Measurements from ENCODE around the gene SPOCK2.

SPOCK2 gene

GRCh38 chr10:72026278-72027111, 61.9 kb downstream of the SPOCK2 start:
- no peak for DNase-seq

- DNase-seq = no peak
Measured at GRCh38 chr10:72025832-72026231, 62.5 kb downstream of the SPOCK2 start.

DNA sequence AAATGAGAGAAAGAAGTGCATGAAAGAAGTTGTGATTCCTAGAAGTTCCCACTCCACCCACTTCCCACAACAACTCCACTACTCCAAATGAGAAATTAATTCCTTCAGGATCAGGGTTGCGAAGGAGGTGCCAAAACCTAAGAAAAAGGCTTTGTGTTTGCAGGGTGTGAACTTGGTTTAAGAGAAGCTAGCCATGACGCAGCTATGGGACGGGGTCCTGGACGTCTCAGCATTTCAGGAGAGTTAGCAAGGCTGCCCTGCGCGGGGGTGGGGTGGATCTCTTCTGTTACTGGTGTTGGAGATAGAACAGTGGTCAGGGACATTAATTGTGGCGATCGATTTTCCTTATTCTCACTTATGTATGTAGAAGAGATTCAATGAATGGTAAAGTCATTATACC, 63.0 kb downstream of the SPOCK2 start:
- no peak for DNase-seq

DNA sequence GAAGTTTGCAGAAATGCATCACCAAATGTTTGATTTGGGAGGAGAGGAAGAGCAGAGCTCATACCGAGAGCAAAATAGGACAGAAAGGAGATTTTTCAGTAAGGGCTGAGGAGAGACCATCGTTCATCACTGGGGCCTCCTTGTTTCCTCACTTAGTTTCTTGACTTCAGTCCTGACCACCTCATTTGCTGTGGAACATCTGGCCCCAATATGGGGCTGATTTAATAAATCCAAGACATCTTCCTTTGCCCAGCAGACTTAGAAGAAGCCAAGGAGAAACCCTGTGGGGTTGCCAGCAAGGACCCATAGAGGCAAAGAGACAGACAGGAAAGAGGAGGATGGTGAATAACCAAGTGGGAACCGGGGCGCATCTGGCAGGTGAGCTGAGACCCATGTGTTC, 63.8 kb downstream of the SPOCK2 start:
- DNase-seq = no peak

- DNase-seq = no peak
Measured at GRCh38 chr10:72022228-72022627, 66.1 kb downstream of the SPOCK2 start.

- DNase-seq = no peak
Measured at GRCh38 chr10:72020914-72021809, 67.2 kb downstream of the SPOCK2 start.

DNA sequence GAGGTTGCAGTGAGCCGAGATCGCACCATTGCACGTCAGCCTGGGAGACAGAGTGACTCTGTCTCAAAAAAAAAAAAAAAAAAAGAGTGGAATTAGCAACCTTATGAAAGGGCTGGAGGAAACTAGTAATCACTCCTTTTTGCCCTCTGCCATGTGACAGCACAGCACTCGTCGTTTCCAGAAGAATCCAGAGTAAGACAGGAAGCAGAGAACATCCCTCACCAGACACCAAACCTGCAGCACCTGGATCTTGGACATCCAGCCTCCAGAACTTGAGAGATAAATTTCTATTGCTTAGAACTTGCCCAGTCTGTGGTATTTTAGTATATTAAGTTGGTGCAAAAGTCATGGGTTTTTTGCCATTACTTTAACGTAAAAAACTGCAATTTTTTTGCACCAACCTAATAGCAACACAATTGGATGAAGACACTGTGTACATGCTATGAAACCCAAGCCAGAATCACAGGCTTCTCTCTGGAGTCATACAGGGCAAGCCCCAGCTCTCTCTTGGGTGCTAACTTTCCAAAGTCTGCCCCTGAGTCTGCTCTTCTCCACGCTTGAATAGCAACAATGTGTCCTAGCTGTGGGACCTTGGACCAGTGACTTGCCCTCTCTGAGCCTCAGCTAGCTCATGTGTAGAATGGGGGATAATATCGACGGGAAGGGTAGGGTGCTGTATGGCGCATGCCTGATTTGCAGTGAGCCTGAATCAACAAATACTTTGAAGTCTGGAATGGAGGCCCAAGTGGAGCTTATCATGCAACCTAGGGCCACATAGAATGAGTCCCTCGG, 69.1 kb downstream of the SPOCK2 start:
- DNase-seq = no peak

DNA sequence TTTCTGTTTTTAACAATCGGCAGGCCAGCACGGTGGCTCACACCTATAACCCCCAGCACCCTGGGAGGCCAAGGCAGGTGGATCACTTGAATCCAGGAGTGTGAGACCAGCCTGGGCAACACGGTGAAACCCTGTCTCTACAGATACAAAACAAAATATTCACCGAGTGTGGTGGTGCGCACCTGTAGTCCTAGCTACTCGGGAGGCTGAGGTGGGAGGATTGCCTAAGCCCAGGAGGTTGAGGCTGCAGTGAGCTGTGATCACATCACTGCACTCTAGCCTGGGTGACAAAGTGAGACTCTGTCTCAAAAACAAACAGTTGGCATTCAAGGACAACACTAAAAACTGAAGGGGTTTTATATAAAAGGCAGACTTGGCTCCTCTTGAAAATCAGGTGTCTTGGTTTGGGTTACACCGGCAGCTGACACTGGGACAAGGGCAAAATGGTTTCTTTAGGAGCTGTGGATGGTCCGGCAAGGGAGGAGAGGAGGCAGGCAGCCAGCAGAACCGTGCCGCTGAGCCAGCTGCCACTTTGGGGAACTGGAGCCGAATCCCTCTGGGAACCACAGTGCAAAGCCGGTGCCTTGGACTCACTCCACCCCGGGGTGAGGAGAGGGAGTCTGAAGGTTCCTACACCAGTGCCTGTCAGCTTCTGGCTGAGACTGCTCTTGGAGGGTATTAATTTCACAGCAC, 71.6 kb downstream of the SPOCK2 start:
- DNase-seq = no peak

DNA sequence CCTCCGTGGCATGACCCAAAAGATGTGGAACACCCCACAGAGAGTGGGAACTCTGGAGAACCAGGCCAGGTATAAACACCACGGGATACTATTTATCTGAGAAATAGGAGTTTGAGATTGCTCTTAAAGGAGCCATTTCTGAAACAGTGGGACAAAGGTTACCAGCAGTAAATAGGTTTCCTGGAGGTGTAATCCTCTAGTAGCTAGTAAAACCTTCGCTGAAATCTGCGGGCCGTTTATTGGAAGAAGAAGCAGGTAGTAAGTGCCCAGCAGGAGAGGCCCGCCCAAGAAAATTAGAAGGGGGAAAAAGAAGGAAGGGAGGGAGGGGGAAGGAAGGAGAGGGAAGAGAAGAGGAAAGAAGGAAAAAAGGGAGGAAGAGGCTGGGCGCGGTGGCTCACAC, 72.5 kb downstream of the SPOCK2 start:
- no peak for DNase-seq

GRCh38 chr10:72014785-72015480, 73.4 kb downstream of the SPOCK2 start:
- DNase-seq = no peak

DNA sequence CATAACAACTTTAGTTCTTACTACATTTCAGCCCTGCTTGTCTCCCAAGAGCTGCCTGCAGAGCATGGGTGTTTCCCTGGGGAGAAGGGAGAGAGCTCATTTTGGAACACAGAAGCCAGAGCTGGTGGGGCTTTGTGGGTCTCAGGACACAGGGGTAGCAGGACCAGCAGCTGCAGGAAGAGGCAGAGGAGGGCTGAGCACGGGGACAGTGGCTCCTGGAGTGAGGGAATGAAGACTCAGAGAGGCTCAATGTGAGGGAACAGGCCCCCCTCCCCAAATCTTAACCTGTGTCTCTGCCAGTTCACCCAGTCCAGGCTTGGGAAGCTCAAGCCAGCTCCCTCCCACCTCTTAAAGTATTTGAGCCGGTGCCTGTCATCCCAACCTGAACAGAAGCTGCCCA, 74.2 kb downstream of the SPOCK2 start:
- no peak for DNase-seq

DNA sequence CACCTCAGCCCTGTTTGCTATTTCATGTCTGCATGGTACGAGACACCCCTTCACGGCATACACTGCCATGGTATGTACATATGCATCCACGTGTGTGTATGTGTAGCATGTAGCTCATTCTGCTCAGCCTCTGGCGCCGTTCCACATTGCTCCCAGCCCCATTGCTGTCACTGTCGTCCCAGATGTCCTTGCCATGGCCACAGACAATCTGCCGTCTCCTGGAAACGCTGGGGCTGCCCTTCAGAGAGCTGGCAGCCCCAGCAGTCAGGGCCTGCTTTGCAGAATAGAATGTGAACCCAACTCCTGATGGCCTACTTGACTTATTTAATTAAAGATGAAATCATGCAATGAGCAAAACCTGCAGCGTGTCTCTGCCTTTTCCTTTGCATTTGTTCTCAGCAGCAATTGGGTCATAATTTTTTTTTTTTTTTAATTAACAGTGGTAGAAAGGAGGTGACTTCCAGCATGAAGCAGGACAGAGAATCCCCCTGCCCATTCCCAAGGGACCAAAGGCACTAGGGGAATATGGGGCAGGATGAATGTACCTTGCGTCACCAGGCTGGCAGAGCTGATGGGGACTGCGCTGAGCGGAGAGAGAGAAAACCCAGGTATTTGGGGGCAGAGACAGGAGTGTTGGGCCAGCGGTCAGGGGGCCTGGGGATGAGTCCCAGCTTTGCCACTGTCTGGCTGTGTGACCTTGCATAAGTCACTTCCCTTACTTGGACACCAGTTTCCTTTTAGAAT, 75.0 kb downstream of the SPOCK2 start:
- no peak for DNase-seq

DNA sequence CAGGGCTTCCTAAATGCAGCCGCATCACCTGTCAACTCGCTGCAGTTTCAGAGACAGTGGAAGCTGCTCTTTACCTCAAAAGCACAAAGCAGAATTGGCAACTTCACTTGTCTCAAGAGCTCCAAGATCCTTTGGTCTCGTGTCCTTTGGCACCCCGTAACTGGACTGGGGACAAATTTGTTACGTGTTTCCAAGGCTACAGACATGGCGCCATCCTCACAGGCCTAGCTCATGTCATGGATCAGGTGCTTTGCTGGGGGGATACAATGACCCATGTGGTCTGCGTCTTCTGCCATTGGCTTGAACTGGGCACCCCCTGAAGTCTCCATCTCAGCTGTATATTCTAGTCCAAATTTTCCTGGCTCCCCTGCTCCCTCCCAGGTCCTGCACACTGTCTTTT, 75.6 kb downstream of the SPOCK2 start:
- no peak for DNase-seq

DNA sequence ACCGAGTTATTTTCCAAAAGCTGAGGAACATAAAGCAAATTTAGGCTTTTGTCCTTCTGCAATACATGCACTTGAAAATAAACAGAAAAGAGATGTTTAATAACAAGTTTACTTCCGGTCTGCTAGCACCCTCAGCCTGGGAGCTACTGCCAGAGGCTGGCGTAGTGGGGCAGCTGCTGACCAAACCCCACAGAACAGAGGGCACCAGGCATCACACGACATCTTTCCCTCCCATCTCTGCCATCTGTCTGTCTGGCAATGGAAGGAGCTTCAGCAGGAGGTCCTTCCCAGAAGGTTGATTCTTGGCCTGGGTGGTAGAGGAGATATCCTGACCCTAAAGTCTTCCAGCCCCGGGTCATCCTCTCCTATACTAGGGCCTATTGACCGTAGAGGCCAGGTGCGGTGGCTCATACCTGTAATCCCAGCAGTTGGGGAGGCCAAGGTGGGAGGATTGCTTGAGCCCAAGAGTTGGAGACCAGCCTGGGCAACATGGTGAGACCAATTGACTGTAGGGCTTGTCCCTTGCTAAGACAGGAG, 76.3 kb downstream of the SPOCK2 start:
- no peak for DNase-seq

DNA sequence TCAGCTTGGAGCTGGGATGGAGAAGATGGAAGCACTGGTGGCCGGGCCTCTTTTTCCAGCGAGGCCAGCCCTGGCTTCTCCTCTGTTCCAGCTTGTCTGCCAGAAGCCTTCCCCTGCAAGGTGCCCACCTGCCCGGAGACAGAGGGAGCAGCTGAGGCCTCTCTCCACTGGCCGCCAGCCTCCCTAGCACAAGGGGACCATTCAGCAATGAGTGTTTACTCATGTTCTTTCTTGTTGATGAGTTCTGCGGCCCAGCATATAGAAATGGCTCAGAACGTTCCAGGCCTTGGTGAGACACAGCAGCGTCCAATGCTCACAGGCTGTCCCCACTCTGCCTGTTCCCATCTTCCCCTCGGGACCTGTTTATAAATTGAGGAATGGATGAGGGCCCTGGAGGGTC, 76.9 kb downstream of the SPOCK2 start:
- no peak for DNase-seq

DNA sequence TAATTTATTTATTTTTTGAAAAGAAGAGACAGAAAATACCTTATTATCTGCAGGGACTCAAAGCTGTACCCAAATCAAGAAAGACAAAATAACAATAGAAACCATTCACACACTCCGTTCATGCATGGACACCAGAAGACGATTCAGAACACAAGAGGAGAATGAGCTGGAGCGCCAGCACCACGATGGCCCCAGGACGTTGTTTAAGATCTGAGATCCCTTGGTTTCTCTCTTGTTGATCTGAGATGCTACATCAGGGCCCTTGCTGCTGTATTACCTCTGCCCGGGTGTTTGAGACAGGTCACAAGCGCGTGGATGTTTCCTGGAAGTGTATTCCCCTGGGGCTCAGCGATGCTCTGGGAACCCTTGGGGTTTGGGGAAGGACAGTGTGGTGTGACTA, 77.3 kb downstream of the SPOCK2 start:
- DNase-seq = no peak

DNA sequence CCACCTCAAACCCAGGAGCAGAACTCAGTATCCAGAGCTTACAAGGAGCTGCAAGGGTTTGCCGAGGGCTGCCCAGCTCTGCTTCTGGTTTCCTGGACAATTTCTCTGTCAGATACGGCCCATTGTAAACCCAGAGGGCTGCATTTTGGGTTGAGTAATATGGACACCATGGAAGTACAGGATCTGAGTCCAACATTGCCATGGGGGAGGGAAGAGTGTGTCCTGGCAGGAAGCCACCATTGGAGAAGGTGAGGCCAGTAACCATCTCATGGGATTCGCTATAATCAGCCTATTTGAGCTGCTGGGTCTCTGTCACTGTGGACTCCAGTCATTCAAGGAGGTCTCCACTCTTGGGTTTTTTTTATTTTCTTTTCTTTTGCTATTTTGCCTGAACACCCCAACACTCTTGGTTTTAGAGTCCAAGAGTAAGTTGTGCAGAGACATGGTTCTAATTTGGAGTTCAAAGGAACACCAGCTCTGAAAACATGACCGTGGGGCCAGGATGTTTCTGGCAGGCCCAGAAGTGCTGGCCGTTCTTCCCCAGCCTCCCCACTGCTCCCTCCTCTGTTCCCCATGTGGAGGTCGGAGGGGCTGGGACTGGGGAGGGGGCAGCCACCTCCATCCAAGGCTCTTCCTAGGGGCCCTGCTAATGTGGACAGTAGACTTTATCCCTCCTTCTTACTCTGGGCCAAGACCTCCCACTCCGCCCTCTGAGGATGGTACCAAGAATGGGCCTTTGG, 77.9 kb downstream of the SPOCK2 start:
- DNase-seq = no peak

GRCh38 chr10:72009425-72010081, 78.8 kb downstream of the SPOCK2 start:
- DNase-seq = no peak

- DNase-seq = no peak
Measured at GRCh38 chr10:72009051-72009424, 79.3 kb downstream of the SPOCK2 start.

Measured in inflammatory macrophage (primary cell).